Duodenal mucosa (tissue), 2 donors: Measurements from ENCODE around the gene SLC52A3.

Source experiments
- H3K27ac ChIP-seq: one replicate; pipeline ENCODE4 v1.7.0; 2013; ENCODE audit warnings: low read depth, low read length
- H3K27me3 ChIP-seq, 2 donors: one replicate each; pipeline ENCODE4 v1.7.0; 2013; ENCODE audit warnings: low read length in 2 of 2, control low read depth in 1 of 2; ENCODE audit not compliant: insufficient read depth in 2 of 2, control insufficient read depth in 1 of 2
- H3K36me3 ChIP-seq, 2 donors: one replicate each; pipeline ENCODE4 v1.7.0; 2013; ENCODE audit warnings: low read length in 2 of 2, control low read depth in 1 of 2; ENCODE audit not compliant: insufficient read depth in 2 of 2, control insufficient read depth in 1 of 2
- H3K4me1 ChIP-seq, 2 donors: one replicate each; pipeline ENCODE4 v1.7.0; 2013; ENCODE audit warnings: low read length in 2 of 2, control low read depth in 1 of 2; ENCODE audit not compliant: insufficient read depth in 2 of 2, control insufficient read depth in 1 of 2
- H3K4me3 ChIP-seq, 2 donors: one replicate each; pipeline ENCODE4 v1.7.0; 2013; ENCODE audit warnings: low read length in 2 of 2, low read depth in 1 of 2
- H3K9ac ChIP-seq, 2 donors: one replicate each; pipeline ENCODE4 v1.7.0; 2013; ENCODE audit warnings: low read length in 2 of 2, low read depth in 1 of 2
- H3K9me3 ChIP-seq, 2 donors: one replicate each; pipeline ENCODE4 v1.7.0; 2013; ENCODE audit warnings: low read length in 2 of 2, control low read depth in 1 of 2; ENCODE audit not compliant: control insufficient read depth in 1 of 2

SLC52A3 gene

GRCh38 chr20:771741-772464, 3.6 kb upstream of the SLC52A3 start:
- Histone ChIP-seq H3K36me3 (no peaks in the 10 kb centered on the region), H3K27me3 (no peaks in the 10 kb centered on the region), H3K9me3 (no peaks in the 10 kb centered on the region), H3K27ac (no peak overlapping the region), H3K4me3 (peak overlapping the region; percentile 13 to 31), H3K9ac (peak overlapping the region in 1 of 2 donors; percentile 41), H3K4me1 (peaks cover 33 to 43% of the 10 kb centered on the region in 2 donors)

- Histone ChIP-seq H3K27me3 (no peaks in the 10 kb centered on the region), H3K4me3 (no peak overlapping the region)
These were observed 2.4 kb upstream of the SLC52A3 start for GRCh38 chr20:770691-771090.

DNA sequence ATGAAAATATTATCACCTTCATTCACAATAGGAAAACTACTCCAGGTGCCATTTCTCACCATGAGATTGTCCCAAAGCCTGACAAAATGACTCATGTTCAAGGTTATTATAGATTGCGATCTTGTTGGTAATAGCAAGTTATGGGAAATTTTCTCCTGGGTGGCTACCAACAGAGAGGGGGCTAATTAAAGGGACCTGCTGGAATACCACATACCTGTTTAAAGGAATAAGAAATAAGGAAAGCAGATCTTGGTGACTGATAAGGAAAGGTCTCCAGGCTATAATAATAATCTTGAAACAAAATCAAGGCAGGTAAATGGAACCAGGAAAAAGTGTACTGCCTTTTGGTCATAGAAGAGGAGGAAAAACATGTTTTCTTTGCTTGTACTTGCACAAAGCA, 1.4 kb downstream of the SLC52A3 start:
- Histone ChIP-seq H3K27ac (no peak overlapping the region), H3K9ac (no peak overlapping the region), H3K27me3 (no peaks in the 10 kb centered on the region), H3K4me1 (peaks cover 10 to 13% of the 10 kb centered on the region in 2 donors), H3K9me3 (no peaks in the 10 kb centered on the region), H3K36me3 (peaks cover 6 to 30% of the 10 kb centered on the region in 2 donors), H3K4me3 (no peak overlapping the region)

More at GRCh38 chr20:770691-771090, 2.4 kb upstream of the SLC52A3 start:
- Histone ChIP-seq H3K9ac (no peak overlapping the region), H3K9me3 (no peaks in the 10 kb centered on the region), H3K4me1 (peaks cover 33 to 43% of the 10 kb centered on the region in 2 donors), H3K27ac (no peak overlapping the region), H3K36me3 (no peaks in the 10 kb centered on the region)

DNA sequence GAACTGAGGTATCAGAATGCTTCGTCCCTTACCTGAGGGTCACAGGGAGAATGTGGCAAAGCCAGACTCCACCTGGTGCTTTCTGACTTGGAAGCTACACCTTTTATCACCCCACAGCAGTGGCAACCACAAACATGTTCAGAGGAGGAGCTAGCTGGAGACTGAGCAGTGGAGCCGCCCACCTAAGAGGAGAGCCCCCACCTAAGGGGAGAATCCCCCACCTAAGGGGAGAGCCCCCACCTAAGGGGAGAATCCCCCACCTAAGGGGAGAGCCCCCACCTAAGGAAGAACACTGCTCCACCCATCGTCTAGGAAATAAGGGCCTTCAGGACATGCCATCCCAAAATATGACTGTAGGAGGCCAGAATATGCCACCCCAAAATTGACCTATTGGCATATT, 4.0 kb downstream of the SLC52A3 start:
- Histone ChIP-seq H3K9ac (no peak overlapping the region), H3K36me3 (peaks cover 10 to 44% of the 10 kb centered on the region in 2 donors), H3K27me3 (no peaks in the 10 kb centered on the region), H3K4me1 (peaks cover 4 to 11% of the 10 kb centered on the region in 2 donors), H3K27ac (no peak overlapping the region), H3K9me3 (no peaks in the 10 kb centered on the region), H3K4me3 (no peak overlapping the region)

GRCh38 chr20:761418-762381, 6.6 kb downstream of the SLC52A3 start:
- no peaks in the 10 kb centered on the region for H3K4me1 ChIP-seq
- no peak overlapping the region for H3K9ac ChIP-seq
- no peaks in the 10 kb centered on the region for H3K27me3 ChIP-seq
- H3K36me3 ChIP-seq, result peaks cover 10 to 44% of the 10 kb centered on the region in 2 donors
- H3K9me3 ChIP-seq, result no peaks in the 10 kb centered on the region
- no peak overlapping the region for H3K4me3 ChIP-seq
- H3K27ac ChIP-seq, result no peak overlapping the region

DNA sequence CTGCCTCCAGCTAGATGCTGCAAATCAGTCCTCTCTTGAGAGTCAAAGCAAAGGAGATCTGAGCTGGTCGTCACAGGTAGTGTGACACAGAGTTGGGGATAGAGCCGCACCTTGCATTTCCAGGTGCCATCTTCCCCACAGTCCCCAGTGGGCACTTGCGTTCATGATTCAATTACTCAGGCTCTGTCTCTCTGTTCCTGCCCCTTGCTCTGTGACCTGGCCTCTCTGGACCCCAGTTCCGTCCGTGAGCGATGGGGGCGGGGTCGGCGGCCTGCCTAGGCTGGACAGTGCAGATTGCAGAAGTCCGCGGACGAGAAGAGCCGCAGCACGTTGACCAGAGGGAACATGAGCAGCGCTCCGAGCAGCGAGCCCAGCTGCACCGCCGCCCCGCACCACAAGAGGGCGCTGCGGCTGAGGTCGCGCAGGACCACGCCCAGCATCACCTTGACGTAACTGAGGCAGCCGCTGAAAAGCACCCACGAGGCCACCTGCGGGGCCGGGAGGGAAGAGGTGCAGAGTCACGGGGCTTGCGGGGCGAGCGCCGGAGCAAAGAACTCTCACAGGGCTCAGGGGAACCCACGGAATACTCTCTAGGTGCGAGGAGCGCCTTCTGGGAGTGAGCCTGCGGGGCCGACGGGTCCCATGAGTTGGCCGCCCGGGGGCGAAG, 7.4 kb downstream of the SLC52A3 start:
- H3K27me3 ChIP-seq, result no peaks in the 10 kb centered on the region
- H3K9ac ChIP-seq, result no peak overlapping the region
- H3K4me1 ChIP-seq, result no peaks in the 10 kb centered on the region
- H3K36me3 ChIP-seq, result peaks cover 10 to 44% of the 10 kb centered on the region in 2 donors
- H3K9me3 ChIP-seq, result no peaks in the 10 kb centered on the region
- H3K4me3 ChIP-seq, result no peak overlapping the region
- H3K27ac ChIP-seq, result no peak overlapping the region

GRCh38 chr20:757506-757905, 10.8 kb downstream of the SLC52A3 start:
- no peak overlapping the region for H3K4me3 ChIP-seq
- peaks cover 4 to 21% of the 10 kb centered on the region in 2 donors for H3K36me3 ChIP-seq
- H3K4me1 ChIP-seq, result no peaks in the 10 kb centered on the region
- no peak overlapping the region for H3K9ac ChIP-seq
- no peaks in the 10 kb centered on the region for H3K27me3 ChIP-seq
- no peaks in the 10 kb centered on the region for H3K9me3 ChIP-seq
- H3K27ac ChIP-seq, result no peak overlapping the region

DNA sequence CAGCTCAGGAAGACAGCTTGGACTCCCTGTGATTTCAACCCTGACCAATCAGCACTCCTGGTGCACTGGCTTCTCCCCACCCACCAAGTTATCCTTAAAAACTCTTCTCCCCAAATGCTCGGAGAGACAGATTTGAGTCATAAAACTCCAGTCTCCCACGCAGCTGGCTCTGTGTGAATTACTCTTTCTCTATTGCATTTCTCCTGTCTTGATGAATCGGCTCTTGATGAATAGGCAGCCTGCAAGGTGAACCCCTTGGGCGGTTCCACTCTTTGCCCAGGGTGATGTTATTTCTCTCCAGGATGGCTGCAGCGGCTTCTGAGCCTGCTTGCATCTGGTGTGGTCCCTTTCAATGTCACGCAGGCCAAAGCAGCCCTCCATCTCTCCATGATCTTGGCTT, 12.4 kb downstream of the SLC52A3 start:
- peaks cover 4 to 8% of the 10 kb centered on the region in 2 donors for H3K36me3 ChIP-seq
- no peaks in the 10 kb centered on the region for H3K4me1 ChIP-seq
- H3K9me3 ChIP-seq, result no peaks in the 10 kb centered on the region
- no peaks in the 10 kb centered on the region for H3K27me3 ChIP-seq
- no peak overlapping the region for H3K27ac ChIP-seq
- H3K4me3 ChIP-seq, result no peak overlapping the region
- H3K9ac ChIP-seq, result no peak overlapping the region

DNA sequence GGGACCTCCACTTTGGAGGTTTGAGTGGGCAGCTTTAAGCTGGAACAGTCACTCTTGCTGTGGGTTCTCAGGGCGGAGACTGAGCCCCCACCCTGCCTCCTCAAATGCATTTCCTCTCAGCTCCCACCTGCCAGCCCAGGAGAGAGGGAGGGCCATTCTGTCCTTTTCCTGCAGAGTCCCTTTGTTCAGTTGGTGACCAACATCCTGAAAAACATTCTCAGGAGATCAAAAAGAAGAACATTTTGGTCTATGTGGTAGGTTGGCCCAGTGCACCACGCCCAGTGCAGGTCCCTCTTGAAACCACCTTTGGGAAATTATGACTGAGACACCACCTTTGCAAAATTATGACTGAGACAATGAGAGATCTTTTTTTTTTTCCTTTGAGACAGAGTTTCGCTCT, 13.4 kb downstream of the SLC52A3 start:
- Histone ChIP-seq H3K27ac (no peak overlapping the region), H3K36me3 (no peaks in the 10 kb centered on the region), H3K27me3 (no peaks in the 10 kb centered on the region), H3K9ac (no peak overlapping the region), H3K4me3 (no peak overlapping the region), H3K9me3 (no peaks in the 10 kb centered on the region), H3K4me1 (no peaks in the 10 kb centered on the region)
